A549 (cell line): ENCODE measurements around the gene PCYT2. TPM values are rescaled to one million over a fixed set of nuclear protein-coding genes. Genes with fewer than 3 reads are reported as not detected.

Experiments
- ATAC-seq, 2 experiments: fragments of 200-7000 bp in 1 of 2; fragments of >200 bp in 1 of 2; cut with Nextera tagmentation in 1 of 2; cut with Tn5 transposase in 1 of 2; 3 replicates each; pipeline versions ENCODE4 v1.8.0 to v1.9.1; 2018 to 2020; ENCODE audit warnings: mild to moderate bottlenecking in 1 of 2, moderate library complexity in 1 of 2
- CTCF ChIA-PET: fragments of 300-600 bp; sonication (Branson Sonifier 250); formaldehyde crosslinking; extraction: SDS; loops from one replicate; lab custom pipeline; 2021; ENCODE audit warnings: antibody characterized with exemption, inconsistent platforms; lab: Yijun Ruan, JAX
- POLR2A ChIA-PET: fragments of 350-600 bp; formaldehyde crosslinking; extraction: SDS; loops from one replicate; lab custom pipeline; 2021; ENCODE audit warnings: antibody characterized with exemption, inconsistent platforms; lab: Yijun Ruan, JAX
- DNase-seq, 2 experiments: peaks; one replicate each; pipeline versions ENCODE4 v3.0.0 to v3.0.0-alpha.2; 2011 to 2016; ENCODE audit warnings: low read depth in 1 of 2, low spot score in 1 of 2
- FAIRE-seq: peaks from 2 replicates; lab custom pipeline; 2011; peaks lifted over from hg19 to GRCh38; lab: Jason Lieb, UNC
- H3K27ac ChIP-seq, 2 experiments: fragments of >200 bp; sonication (Bioruptor Twin); formaldehyde crosslinking; 3 replicates each; pipeline ENCODE4 v1.5.1; 2016 to 2017
- H3K4me1 ChIP-seq: fragments of >200 bp; sonication (Bioruptor Twin); formaldehyde crosslinking; 3 replicates; pipeline ENCODE4 v1.6.1; 2016
- H3K4me2 ChIP-seq: fragments of >200 bp; sonication (Bioruptor Twin); formaldehyde crosslinking; 3 replicates; pipeline ENCODE4 v1.6.1; 2016
- H3K4me3 ChIP-seq: fragments of >200 bp; sonication (Bioruptor Twin); formaldehyde crosslinking; 3 replicates; pipeline ENCODE4 v1.5.1; 2016
- H3K9me3 ChIP-seq: fragments of >200 bp; sonication (Bioruptor Twin); formaldehyde crosslinking; 3 replicates; pipeline ENCODE4 v1.6.1; 2016
- BHLHE40 ChIP-seq: IDR thresholded peaks from 2 replicates; pipeline ENCODE4 v1.6.1; 2012; ENCODE audit warnings: low read depth, low read length, inconsistent platforms
- CBX2 ChIP-seq: fragments of 200-600 bp; sonication (generic); IDR thresholded peaks from 2 replicates; pipeline ENCODE4 v1.6.1; 2016; ENCODE audit warnings: low read depth, mild to moderate bottlenecking, borderline replicate concordance
- CBX8 ChIP-seq: fragments of 200-600 bp; sonication (generic); IDR thresholded peaks from 2 replicates; pipeline ENCODE4 v1.6.1; 2016
- CTCF ChIP-seq: fragments of >200 bp; sonication (Bioruptor Twin); formaldehyde crosslinking; IDR thresholded peaks from 3 replicates; pipeline ENCODE4 v1.5.1; 2016
- EHMT2 ChIP-seq: fragments of 200-600 bp; sonication (generic); IDR thresholded peaks from 2 replicates; pipeline ENCODE4 v1.6.1; 2016; ENCODE audit warnings: antibody characterized with exemption, low read depth, mild to moderate bottlenecking, moderate library complexity
- ELK1 ChIP-seq: fragments of 150-350 bp; IDR thresholded peaks from 2 replicates; pipeline ENCODE4 v1.6.1; 2014; ENCODE audit warnings: low read depth, mild to moderate bottlenecking, low read length
- FOSL2 ChIP-seq, 2 experiments: fragments of 450-650 bp in 1 of 2; fragments of >200 bp in 1 of 2; sonication (Bioruptor Twin) in 1 of 2; formaldehyde crosslinking; IDR thresholded peaks; 2 replicates each; pipeline versions ENCODE4 v1.5.0 to v1.6.1; 2016 to 2020; ENCODE audit warnings: mild to moderate bottlenecking in 1 of 2, moderate library complexity in 1 of 2
- FOXS1 ChIP-seq: fragments of 250-450 bp; sonication (Bioruptor Pico); IDR thresholded peaks from 2 replicates; pipeline ENCODE4 v1.5.0; 2020; ENCODE audit warnings: mild to moderate bottlenecking, moderate library complexity
- JUNB ChIP-seq: fragments of >200 bp; sonication (Bioruptor Twin); formaldehyde crosslinking; IDR thresholded peaks from 2 replicates; pipeline ENCODE4 v1.6.1; 2016
- KDM5A ChIP-seq: fragments of 200-600 bp; sonication (generic); IDR thresholded peaks from 2 replicates; pipeline ENCODE4 v1.6.1; 2016; ENCODE audit warnings: antibody characterized with exemption, mild to moderate bottlenecking
- NFE2L2 ChIP-seq: fragments of 150-350 bp; conservative IDR thresholded peaks from 2 replicates; pipeline ENCODE4 v1.6.1; 2014; ENCODE audit warnings: low read length
- PHF8 ChIP-seq: fragments of 200-600 bp; sonication (generic); IDR thresholded peaks from 2 replicates; pipeline ENCODE4 v1.6.1; 2016; ENCODE audit warnings: low read depth, mild to moderate bottlenecking, antibody characterized with exemption, moderate library complexity, borderline replicate concordance
- REST ChIP-seq: fragments of 200-600 bp; sonication (generic); IDR thresholded peaks from 2 replicates; pipeline ENCODE4 v1.6.1; 2016; ENCODE audit warnings: antibody characterized with exemption, mild to moderate bottlenecking, moderate library complexity
- RFX5 ChIP-seq: fragments of 450-650 bp; IDR thresholded peaks from 2 replicates; pipeline ENCODE4 v1.7.1; 2014; ENCODE audit warnings: antibody characterized with exemption, mild to moderate bottlenecking, moderate library complexity
- SMC3 ChIP-seq: fragments of >200 bp; sonication (Bioruptor Twin); formaldehyde crosslinking; IDR thresholded peaks from 3 replicates; pipeline ENCODE4 v1.6.1; 2018; ENCODE audit warnings: inconsistent platforms
- TFCP2L1 ChIP-seq: fragments of 250-450 bp; sonication (Bioruptor Pico); IDR thresholded peaks from 2 replicates; pipeline ENCODE4 v1.5.0; 2021; ENCODE audit warnings: mild to moderate bottlenecking
- ZFP36 ChIP-seq: fragments of 450-650 bp; IDR thresholded peaks from 2 replicates; pipeline ENCODE4 v1.6.1; 2014; ENCODE audit warnings: borderline replicate concordance; ENCODE audit not compliant: partially characterized antibody
- ZNF302 ChIP-seq: fragments of 250-450 bp; sonication (Bioruptor Pico); IDR thresholded peaks from 2 replicates; pipeline ENCODE4 v1.9.0; 2021; ENCODE audit warnings: inconsistent platforms, mild to moderate bottlenecking, moderate library complexity
- ZSCAN20 ChIP-seq: fragments of 250-450 bp; sonication (Bioruptor Pico); IDR thresholded peaks from 2 replicates; pipeline ENCODE4 v1.8.0; 2022; ENCODE audit warnings: mild to moderate bottlenecking, moderate library complexity
- WGBS: methylation state at CpG from one replicate; pipeline ENCODE4 v1.1.6; 2017; ENCODE audit errors: missing lambda C conversion rate; 5-methylcytosine and 5-hydroxymethylcytosine counted together
- polyA plus RNA-seq, 4 experiments: library from polyadenylated mRNA; depleted of rRNA in 3 of 4; stranded (reverse); fragments of >200 nt; fragmentation: RNase III in 1 of 4; extraction: RNeasy Plus Mini Kit Qiagen cat#74134 plus additional on column Dnase treatment in 1 of 4; gene quantifications; 2 replicates in 3 of 4; 3 replicates in 1 of 4; pipeline ENCODE4 v1.2.3, GENCODE V29; 2011 to 2017

Gene PCYT2
- polyA plus RNA-seq, 2 of the 4 experiments (the other 2 are of a cell fraction) = 7.1 to 17.0 TPM

GRCh38 chr17:81939881-81940385 lies 28.7 kb upstream of the PCYT2 start:
- no peak for FAIRE-seq
- TF ChIP-seq FOXS1 (CRISPR knock-in tag) (no peak), EHMT2 (no peak), CBX8 (no peak), NFE2L2 (no peak), JUNB (no peak), SMC3 (no peak), FOSL2 (IDR thresholded peaks at IDR 0.05) (no peak), FOSL2 (CRISPR knock-in tag; IDR thresholded peaks at IDR 0.05) (no peak), BHLHE40 (no peak), ELK1 (no peak), CTCF (no peak), CBX2 (no peak), ZFP36 (no peak), TFCP2L1 (no peak), REST (no peak), ZSCAN20 (CRISPR knock-in tag) (no peak), PHF8 (no peak), KDM5A (no peak), ZNF302 (CRISPR knock-in tag) (no peak)
- TF ChIP-seq, all 56 proteins: peak for 0
- peaks cover 17% of the 10 kb centered on the region; the same call in 2 of the 3 replicates for H3K4me1 ChIP-seq
- DNase-seq = no peak
- POLR2A ChIA-PET = no interaction called here
- H3K4me3 ChIP-seq = no peak overlapping the region
- ATAC-seq = no peak
- H3K4me2 ChIP-seq = no peak overlapping the region
- CTCF ChIA-PET = interaction anchor here (1.0 to 4.3 kb wide), 7 partner anchors 10 to 90 kb away, joined by 3 to 29 read pairs (median 4); partner anchors contain the start of genes CENPX, LRRC45, MAFG and NOTUM
- no peaks in the 10 kb centered on the region for H3K9me3 ChIP-seq
- 85% methylated on average over 17 of the region's 21 CpGs for WGBS
- H3K27ac ChIP-seq = no peak overlapping the region

GRCh38 chr17:81939218-81939617 lies 28.0 kb upstream of the PCYT2 start:
- no peak overlapping the region for H3K4me3 ChIP-seq
- FAIRE-seq (no peak), ATAC-seq (no peak), DNase-seq (no peak)
- no peak overlapping the region for H3K4me2 ChIP-seq
- POLR2A ChIA-PET = no interaction called here
- TF ChIP-seq ZNF302 (CRISPR knock-in tag) (no peak), RFX5 (no peak)
- H3K27ac ChIP-seq = no peak overlapping the region
- H3K9me3 ChIP-seq = no peaks in the 10 kb centered on the region
- H3K4me1 ChIP-seq = peaks cover 17% of the 10 kb centered on the region; the same call in 2 of the 3 replicates
- CTCF ChIA-PET = interaction anchor here (0.8 to 4.3 kb wide), 5 partner anchors 9 to 91 kb away, joined by 3 to 29 read pairs (median 12); partner anchors contain the start of genes CENPX, LRRC45, MAFG and NOTUM
- WGBS = 81% methylated on average over 15 of the region's 15 CpGs
